Measurements from ENCODE around the gene UNC13C. TPM values are rescaled to one million over a fixed set of nuclear protein-coding genes. Genes with fewer than 3 reads are reported as not detected.

The UNC13C gene
- total and polyA plus RNA-seq, 2 of the 13 experiments (the other 11 are each of a cell fraction or from before 2014, with no cell fraction given), result 0.04 TPM; not detected in 1

DNA sequence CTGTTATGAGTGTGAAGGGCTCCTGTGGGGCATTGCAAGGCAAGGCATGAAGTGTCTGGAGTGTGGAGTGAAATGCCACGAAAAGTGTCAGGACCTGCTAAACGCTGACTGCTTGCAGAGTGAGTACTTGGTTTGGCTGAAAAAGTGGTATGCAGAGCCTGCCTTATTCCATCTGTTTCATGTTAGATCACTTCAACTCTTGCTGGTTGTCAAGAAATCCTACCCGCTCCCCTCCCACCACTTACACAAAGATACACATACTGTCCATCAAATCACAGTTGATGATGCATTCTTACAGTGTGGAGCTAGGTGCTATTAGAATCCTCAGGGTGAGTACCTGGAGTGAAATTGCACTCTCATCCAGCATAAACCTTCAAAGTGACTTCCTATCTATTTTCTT, 272.1 kb downstream of the UNC13C start:
- 0% methylated on average over 1 of the region's 3 CpGs for WGBS (ENCODE audit: low lambda C conversion rate)
- no peak for DNase-seq (ENCODE audit: low spot score)
- Histone ChIP-seq H4K20me1 (ENCODE audit: insufficient read depth, low read length) (no peaks in the 10 kb centered on the region), H3K27ac (ENCODE audit: extremely low read length, insufficient read depth, low read length) (no peak overlapping the region), H2AFZ (ENCODE audit: low read length) (no peak overlapping the region), H3K4me3 (replicated peaks in 1 of 3; ENCODE audit: insufficient read depth in 1 of 3, low read depth in 2 of 3, low read length in 3 of 3) (no peak overlapping the region), H3K36me3 (replicated peaks in 1 of 2; ENCODE audit: control insufficient read depth in 1 of 2, insufficient read depth in 2 of 2, low read length in 2 of 2) (no peaks in the 10 kb centered on the region), H3K9me3 (ENCODE audit: low read length) (no peaks in the 10 kb centered on the region), H3K27me3 (ENCODE audit: control insufficient read depth in 1 of 2, insufficient read depth in 2 of 2, low read length in 2 of 2) (0 out of 5 replicates have a peak, but pooled peaks cover 0 to 3% of the 10 kb centered on the region in 2 experiments), H3K79me2 (ENCODE audit: insufficient read depth, low read length) (no peaks in the 10 kb centered on the region), H3K4me1 (ENCODE audit: insufficient read depth, low read length) (no peaks in the 10 kb centered on the region), H3K9ac (ENCODE audit: insufficient read depth, low read depth, low read length) (no peak overlapping the region), H3K4me2 (ENCODE audit: low read depth, low read length) (no peak overlapping the region)
- in situ Hi-C loops (cut with HindIII; ENCODE audit: extremely low pct_ligation_motif_present, low pct_unique_long_range_greater_than_20kb) (no loop called here), intact Hi-C loops (cut with micrococcal nuclease; ENCODE audit: unreplicated experiment) (no loop called here)
- BruUV-seq (replicated peaks), result no TSS peak
- ChIA-PET CTCF (ENCODE audit: low intra/inter-chr PET ratio, low total read pairs) (no interaction called here), POLR2A (no interaction called here)
- FAIRE-seq, result no peak
- TF ChIP-seq SOX5 (CRISPR knock-in tag; IDR thresholded peaks at IDR 0.05; ENCODE audit: borderline replicate concordance), result no peak
- TF ChIP-seq, protein P1, sequence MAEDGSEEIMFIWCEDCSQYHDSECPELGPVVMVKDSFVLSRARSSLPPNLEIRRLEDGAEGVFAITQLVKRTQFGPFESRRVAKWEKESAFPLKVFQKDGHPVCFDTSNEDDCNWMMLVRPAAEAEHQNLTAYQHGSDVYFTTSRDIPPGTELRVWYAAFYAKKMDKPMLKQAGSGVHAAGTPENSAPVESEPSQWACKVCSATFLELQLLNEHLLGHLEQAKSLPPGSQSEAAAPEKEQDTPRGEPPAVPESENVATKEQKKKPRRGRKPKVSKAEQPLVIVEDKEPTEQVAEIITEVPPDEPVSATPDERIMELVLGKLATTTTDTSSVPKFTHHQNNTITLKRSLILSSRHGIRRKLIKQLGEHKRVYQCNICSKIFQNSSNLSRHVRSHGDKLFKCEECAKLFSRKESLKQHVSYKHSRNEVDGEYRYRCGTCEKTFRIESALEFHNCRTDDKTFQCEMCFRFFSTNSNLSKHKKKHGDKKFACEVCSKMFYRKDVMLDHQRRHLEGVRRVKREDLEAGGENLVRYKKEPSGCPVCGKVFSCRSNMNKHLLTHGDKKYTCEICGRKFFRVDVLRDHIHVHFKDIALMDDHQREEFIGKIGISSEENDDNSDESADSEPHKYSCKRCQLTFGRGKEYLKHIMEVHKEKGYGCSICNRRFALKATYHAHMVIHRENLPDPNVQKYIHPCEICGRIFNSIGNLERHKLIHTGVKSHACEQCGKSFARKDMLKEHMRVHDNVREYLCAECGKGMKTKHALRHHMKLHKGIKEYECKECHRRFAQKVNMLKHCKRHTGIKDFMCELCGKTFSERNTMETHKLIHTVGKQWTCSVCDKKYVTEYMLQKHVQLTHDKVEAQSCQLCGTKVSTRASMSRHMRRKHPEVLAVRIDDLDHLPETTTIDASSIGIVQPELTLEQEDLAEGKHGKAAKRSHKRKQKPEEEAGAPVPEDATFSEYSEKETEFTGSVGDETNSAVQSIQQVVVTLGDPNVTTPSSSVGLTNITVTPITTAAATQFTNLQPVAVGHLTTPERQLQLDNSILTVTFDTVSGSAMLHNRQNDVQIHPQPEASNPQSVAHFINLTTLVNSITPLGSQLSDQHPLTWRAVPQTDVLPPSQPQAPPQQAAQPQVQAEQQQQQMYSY (CRISPR knock-in tag; IDR thresholded peaks at IDR 0.05), result no peak
- TF ChIP-seq HMG20A (CRISPR knock-in tag; IDR thresholded peaks at IDR 0.05; ENCODE audit: borderline replicate concordance), result no peak
- no peak for TF ChIP-seq ZNF724P (CRISPR knock-in tag; IDR thresholded peaks at IDR 0.05; ENCODE audit: borderline replicate concordance)
- no peak for TF ChIP-seq ZNF672 (CRISPR knock-in tag; IDR thresholded peaks at IDR 0.05)
- TF ChIP-seq TOPORS (CRISPR knock-in tag; IDR thresholded peaks at IDR 0.05), result no peak
- TF ChIP-seq, protein P2, sequence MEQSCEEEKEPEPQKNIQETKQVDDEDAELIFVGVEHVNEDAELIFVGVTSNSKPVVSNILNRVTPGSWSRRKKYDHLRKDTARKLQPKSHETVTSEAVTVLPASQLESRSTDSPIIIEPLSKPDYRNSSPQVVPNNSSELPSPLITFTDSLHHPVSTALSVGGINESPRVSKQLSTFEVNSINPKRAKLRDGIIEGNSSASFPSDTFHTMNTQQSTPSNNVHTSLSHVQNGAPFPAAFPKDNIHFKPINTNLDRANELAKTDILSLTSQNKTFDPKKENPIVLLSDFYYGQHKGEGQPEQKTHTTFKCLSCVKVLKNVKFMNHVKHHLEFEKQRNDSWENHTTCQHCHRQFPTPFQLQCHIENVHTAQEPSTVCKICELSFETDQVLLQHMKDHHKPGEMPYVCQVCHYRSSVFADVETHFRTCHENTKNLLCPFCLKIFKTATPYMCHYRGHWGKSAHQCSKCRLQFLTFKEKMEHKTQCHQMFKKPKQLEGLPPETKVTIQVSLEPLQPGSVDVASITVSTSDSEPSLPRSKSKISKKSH (CRISPR knock-in tag; IDR thresholded peaks at IDR 0.05; ENCODE audit: borderline replicate concordance), result no peak
- no peak for TF ChIP-seq NFIC (IDR thresholded peaks at IDR 0.05; ENCODE audit: low read length)
- no peak for ATAC-seq
